Peyer's patch (tissue), 4 donors: ENCODE results near the gene ARSI.

Experiments
- POLR2A ChIP-seq, 2 donors: fragments of 450-650 bp; IDR thresholded peaks; one replicate each; pipeline ENCODE4 v1.5.1; 2017; ENCODE audit warnings: antibody characterized with exemption in 2 of 2, mild to moderate bottlenecking in 2 of 2, moderate library complexity in 2 of 2
- TF ChIP-seq, protein P1 (sequence below), 6 experiments: fragments of 450-650 bp in 4 of 6; fragments of 200-600 bp in 2 of 6; sonication (generic) in 1 of 6; IDR thresholded peaks; one replicate each; pipeline ENCODE4 v1.5.1; 2017 to 2019; ENCODE audit warnings: antibody characterized with exemption in 6 of 6, mild to moderate bottlenecking in 3 of 6, moderate library complexity in 1 of 6

DNA sequence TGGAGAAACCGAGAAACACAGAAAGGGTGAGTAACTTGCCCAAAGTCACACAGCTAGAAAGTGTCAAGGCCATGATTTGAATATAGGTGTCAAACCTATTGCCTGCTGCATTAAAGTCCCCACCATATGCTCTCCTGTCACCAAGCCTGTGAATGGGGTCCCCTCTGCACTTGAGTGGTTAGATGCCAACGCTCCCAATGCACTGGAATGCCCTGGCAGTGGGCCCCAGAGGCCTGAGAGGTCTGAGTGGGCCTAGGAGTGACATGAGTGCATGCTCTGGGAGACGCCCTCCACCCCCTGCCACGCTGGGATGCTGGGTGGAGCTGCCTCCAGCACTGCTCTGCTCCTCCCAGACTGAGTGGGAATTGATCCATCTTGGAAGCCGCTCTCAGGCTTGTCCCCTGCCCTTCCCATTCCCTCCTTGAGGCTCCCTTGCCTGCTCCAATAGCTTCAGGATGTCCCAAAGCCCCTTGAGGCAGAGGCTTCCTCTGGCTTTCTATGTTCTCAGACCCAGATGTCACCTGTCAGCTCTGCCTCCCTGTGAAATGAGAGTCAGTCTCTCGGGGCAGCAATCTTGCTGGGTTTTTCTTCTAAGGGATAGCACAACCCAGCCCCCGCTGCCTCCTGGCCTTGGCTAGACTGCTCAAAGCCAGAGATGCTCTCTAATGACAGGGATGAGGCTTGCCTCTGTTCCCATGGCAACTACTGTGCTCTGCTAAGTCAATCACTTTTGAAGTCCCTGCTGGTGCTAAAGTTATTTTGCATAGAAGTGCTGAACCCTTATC, 6.6 kb upstream of the ARSI start:
- TF ChIP-seq, protein P1, sequence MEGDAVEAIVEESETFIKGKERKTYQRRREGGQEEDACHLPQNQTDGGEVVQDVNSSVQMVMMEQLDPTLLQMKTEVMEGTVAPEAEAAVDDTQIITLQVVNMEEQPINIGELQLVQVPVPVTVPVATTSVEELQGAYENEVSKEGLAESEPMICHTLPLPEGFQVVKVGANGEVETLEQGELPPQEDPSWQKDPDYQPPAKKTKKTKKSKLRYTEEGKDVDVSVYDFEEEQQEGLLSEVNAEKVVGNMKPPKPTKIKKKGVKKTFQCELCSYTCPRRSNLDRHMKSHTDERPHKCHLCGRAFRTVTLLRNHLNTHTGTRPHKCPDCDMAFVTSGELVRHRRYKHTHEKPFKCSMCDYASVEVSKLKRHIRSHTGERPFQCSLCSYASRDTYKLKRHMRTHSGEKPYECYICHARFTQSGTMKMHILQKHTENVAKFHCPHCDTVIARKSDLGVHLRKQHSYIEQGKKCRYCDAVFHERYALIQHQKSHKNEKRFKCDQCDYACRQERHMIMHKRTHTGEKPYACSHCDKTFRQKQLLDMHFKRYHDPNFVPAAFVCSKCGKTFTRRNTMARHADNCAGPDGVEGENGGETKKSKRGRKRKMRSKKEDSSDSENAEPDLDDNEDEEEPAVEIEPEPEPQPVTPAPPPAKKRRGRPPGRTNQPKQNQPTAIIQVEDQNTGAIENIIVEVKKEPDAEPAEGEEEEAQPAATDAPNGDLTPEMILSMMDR (IDR thresholded peaks at IDR 0.05) = no peak
- no peak for TF ChIP-seq POLR2A (IDR thresholded peaks at IDR 0.05)
